Activated T-cell treated with anti-CD3 and anti-CD28 coated beads, Interleukin-2, amount 50 U/mL, for 1 hour (primary cell): ENCODE data around the gene GLB1L2.

Source experiments
- DNase-seq: peaks from one replicate; pipeline ENCODE4 v3.0.0-alpha.2; 2020

The GLB1L2 gene

DNA sequence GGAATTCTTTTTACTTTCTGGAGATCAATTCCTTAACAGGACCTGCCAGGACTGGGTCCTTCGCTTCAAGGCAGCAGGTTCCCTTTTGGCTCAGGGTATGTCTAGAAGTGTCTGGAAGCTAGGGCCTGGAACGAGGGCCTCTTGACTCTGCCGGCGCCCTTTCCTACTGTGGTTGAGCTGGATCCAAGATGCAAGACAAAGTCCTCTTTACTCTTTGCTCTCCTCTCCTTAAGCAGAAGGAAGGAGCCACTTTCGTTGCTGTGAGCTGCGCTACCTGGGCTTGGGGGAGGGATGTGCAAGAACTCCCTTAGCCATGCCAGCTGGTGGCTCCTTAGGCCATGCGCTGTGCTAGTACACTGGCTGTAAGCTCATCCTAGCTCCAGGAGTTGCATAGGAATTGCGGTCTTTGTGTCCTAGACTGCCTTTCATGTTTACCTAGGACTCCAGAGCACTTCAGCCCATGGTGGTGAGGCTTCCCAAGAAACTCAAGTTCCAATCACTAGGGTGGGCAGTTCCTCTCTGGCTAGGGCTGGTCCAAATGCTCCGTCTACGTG is 18.1 kb downstream of the GLB1L2 start:
- DNase-seq = no peak

DNA sequence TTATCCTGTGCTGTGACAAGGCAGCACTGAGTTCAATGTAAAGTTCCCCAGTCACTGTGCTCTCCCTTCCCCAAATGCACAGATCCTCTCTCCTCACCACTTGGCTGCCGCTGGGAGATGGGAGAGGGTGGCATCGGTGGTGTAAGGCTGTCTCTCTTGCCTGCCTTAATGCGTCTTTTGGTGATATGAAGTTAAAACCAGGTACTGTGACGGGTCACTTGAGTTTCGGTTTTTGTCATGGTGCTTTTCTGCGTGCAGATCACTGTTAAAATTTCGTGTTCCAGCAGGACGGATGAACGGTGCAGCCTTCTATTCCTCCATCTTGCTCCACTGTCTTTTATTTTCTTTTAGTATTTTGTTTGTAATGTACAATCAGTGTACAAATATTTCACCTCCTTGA is 18.6 kb downstream of the GLB1L2 start:
- DNase-seq = no peak

DNA sequence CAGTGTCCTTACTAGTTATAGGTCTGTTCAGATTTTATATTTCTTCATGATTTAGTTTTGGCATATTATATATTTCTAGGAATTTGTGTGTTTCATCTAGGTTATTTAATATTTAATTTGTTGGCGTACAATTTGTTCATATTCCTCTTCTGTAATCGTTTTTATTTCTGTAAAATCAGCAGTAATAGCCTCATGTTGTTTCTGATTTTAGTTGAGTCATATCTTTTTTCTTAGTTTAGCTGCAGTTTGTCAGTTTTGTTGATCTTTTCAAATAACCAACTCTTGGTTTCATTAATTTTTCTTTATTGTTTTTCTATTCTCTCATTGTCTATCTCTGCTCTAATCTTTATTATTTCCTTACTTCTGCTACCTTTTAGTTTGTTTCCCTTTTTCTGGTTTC is 20.3 kb downstream of the GLB1L2 start:
- no peak for DNase-seq

DNA sequence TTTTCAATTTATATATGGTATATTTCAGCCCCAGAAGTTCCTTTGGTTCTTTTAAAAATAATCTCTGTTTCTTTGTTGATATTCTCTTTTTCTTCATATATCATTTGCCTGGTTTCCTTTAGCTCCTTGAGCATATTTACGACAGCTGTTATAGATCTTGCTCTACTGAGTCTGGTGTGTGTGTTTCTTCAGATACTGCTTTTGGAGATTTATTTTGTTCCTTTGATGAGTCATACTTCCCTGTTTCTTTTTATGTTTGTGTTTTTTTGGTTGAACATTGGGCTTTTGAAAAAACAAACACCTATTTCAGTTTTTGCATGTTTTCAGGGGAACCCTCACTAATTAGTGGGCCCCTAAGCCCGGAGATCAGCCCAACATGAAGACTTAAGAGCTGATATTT is 23.3 kb downstream of the GLB1L2 start:
- DNase-seq = no peak

DNA sequence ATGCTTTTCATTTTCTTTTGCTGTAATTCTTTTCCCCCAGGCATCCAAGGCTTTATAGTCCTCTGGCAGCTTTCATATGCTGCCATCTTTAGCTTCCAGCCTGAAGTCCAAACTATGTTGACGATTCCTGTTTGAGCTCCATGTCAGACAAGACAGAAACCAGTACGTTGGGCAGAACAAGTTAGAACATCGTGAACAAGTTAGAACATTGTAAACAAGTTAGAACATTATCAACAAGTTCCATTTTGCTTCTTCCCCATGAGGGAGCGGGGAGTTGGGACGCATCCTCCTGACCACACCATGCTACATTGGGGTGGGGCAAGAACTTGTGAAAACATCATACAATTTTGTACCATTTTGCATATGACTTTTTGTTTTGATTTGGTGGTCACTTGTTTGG is 23.9 kb downstream of the GLB1L2 start:
- DNase-seq = no peak

DNA sequence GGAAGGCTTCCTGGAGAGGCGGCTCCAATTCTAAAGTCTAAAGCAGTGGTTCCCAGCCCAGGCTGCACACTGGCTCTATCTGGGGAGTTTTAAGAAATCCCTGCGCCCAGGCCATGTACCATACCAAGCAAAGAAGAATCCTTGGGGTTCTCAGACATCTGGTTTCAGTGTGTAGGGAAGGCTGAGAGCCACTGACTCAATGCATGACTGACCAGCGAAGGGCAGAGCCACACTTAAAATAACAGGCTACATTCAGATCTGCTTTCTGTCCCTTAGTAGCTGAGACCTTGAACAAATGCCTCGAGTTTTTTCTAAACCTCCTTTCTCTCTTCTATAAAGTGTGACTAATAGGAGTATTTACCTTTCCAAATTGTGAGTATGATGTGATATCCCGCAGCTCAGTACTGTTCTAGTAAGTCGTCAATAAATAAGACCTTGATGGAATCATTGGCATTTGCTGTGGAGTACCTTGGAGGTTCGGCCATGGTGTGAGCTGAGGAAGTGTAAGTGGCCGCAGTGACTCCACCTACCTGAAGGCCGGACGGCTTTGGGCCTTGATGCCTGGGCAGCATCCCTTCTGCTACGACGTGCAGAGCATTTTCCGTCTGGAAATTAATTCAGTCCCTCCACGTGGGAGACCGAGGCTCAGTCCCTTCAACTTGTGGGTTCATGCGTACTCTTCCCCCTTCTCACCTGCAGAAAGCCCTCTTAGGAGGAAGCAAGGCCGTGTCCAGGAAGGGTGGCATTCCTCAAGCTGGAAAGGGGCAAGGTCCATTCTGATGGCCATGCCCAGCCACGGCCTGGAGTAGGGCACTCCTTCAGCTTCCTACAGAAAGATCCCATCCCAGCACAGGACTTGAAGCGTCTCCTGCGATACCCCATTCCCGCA is 25.1 kb downstream of the GLB1L2 start:
- DNase-seq = no peak

DNA sequence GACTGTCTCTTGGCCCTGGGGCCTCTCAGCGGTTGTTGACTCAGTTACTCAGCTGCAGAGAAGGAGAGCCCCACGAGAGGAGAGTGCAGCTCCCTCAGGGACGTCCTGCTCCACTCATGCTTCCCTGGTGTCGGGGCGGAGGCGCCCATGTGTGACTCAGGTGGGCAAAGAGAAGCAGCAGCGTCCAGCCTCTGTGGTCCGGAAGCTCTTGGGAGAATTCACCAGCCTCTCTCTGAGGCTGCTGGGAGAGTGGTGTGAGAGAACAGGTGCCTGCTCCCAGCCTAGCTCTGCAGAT is 25.7 kb downstream of the GLB1L2 start:
- DNase-seq = no peak

DNA sequence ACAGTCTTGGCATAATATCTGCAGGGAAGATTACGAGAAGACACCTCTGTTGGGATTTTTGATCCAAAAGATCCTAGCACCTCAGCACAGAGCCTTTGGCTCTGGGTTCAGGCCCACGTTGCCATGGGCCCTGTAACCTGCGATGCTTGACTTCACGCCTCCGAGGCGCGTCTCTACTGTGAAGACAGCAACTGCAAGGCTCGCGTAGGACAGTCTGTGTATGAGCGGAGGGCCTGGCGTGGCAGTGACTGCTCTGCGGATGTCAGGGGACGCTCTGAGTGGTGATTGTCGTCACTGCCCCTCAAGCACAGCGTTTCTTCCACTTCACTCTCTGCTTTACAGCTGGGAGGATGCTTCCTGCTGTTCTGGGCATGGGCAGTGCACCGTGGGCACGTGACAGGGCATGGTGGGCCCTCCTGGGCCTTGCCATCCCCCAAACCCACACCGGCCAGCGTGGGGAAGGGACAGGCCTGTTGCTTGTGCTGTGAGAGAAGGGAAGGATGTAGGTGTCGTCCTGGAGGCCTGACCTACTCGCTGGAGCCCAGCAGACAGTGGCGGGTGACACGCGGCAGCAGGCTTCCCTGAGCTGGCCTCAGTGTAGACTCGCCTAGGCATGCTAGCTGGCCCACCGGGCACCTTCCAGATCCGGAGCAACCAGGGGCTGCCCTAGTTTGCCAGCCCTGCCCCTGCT is 26.5 kb downstream of the GLB1L2 start:
- DNase-seq = no peak

DNA sequence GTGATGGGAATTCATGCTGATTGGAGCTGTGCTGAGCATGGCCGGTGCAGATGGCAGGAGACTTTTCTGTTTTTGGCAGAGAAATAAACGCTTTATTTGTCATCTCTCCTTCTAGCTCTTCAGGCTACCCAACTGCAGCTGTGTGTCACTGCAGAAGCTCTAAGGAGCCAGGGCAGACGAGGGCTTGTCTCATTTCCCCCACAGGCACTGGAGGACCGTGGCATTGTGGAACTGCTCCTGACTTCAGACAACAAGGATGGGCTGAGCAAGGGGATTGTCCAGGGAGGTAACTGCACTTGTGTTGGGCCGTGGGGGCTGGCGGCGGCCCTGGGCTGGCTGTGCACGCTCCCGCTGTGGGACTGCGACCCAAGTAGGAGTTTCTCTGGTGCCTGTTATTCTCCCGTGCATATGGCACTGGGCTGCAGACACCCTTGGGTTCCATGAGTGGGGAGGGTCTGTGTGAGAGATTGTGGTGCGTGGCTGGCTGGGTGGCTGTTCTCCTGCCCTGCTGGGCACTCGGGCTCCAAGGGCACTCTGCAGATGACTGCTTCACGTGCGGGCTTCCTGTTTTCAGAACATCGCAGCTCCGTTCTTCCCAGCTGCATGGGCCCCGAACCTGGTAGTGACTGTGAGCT is 27.2 kb downstream of the GLB1L2 start:
- no peak for DNase-seq

DNA sequence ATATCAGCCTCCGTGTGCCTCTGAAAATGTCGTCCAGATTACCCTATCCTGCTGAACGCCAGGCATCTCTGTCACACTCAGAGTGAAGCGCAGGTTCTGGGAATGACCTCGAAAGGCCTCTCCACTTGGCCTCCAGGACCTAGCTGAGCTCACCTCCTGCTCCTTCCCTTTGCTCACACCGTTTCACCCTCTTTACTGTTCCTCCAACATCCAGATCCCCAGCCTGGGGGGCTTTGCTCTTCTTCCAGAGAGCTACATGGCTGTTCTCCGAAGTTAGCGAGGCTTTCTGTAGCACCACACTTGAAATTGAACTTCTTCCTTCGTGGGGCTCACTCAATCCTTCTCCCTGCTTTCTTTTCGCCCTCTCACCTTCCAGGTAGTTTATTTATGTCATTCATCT is 27.9 kb downstream of the GLB1L2 start:
- no peak for DNase-seq

DNA sequence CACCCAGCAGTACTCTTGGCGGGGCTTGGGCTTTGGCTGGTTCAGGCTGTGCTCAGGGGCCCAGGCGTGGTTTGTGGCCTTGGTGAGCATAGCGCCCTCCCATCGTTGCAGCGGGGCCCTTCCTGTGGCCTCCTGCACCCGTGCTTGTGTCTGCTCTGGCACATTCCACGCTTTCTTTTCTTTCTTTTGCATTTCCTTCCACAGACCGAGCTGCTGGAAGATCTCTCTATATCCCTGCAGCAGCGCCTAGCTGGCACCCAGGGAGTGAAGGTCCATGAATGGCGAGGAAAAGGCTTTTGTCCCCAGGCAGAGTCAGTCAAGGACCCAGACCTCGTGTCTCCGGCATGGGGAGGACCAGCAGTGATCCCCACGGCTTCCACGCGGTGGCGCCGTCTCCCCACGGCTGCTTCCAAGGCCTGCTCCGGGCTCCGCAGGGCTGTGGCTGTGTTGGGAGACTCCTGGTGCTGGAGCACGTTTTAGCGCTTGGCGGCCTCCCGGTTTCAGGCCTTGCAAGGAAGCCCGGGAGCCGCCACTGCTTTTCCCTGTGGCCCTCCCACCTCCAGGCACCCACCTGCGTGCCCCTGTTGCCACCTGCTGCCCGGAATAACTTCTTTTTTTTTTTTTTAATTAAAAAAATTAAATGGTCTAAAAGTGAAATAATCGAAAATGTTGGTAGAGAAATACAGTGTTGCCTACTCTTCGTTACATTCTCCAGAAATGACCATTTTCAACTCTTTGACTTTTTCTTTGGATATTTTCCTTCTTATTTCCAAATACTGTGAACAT is 28.5 kb downstream of the GLB1L2 start:
- DNase-seq = peak; percentile 78

DNA sequence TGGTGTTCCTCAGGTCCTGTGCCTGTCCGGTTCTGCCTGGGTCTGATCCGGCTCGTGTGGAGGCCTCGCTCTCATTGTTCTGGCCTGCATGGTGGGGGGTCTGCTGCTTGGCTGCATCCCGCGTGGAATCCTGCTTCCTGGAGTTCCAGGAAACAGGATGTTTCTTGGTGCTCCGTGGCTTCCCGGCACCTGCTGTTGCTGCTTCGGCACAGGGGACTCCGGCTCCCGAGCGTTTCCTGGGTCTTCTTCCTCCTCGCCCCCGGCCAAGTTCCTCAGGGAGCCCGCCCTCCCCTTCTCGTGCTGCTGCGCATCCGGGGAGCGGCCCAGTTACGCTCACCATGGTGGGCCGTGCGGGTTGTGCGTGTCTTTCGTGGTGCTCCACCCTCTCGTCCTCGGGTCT is 29.9 kb downstream of the GLB1L2 start:
- DNase-seq = no peak

DNA sequence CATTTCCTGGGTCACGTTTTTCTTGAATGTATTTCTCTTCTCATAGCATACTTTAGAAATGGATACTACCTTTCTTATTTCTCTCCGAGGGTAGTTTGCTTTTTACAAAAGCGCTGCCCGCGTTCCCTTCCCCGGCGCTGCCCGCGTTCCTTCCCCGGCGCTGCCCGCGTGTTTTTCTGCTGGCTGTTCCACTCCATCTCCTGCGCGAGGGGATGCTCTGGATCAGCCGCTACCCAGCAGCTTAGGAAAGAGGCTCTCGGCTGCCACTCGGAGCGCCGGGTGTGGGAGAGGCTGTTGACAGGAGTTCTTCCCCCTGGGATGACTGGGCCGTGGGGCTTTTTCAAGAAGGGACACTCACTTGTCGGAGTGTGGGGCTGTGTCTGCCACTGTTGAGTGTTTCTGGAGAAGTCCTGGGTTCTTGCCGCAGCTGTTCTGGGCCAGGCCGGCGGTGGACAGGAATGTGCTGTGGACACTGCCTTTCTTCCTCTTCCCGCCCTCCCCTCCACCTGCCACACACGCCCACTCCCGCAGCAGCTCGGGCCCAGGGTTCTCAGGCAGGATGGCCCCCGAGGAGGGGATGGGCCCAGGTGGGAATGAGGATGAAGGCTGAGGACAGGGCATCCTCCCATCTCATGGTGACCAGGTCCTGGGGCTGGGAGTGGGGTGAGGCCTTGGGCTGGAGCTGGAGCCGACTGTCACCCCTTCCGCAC is 30.6 kb downstream of the GLB1L2 start:
- no peak for DNase-seq

DNA sequence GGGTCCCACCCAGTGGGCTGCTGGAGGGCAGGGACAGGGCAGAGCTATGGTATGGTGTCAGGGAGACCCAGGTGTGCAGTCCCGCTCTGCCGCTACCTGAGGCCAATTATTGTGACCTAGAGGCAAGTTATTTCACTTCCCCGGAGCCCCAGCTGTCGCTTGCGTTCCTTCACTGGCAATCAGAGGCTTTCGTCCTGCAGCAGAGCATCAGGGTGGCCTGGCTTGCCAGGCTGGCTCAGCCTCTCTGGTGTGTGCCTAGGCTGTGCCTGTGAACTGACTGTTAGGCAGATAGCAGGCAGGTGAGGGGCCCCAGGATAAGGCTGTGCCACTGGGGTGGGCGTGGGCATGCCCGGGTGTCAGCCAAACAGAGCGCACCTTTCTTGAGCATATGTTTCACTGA is 31.4 kb downstream of the GLB1L2 start:
- DNase-seq = no peak

DNA sequence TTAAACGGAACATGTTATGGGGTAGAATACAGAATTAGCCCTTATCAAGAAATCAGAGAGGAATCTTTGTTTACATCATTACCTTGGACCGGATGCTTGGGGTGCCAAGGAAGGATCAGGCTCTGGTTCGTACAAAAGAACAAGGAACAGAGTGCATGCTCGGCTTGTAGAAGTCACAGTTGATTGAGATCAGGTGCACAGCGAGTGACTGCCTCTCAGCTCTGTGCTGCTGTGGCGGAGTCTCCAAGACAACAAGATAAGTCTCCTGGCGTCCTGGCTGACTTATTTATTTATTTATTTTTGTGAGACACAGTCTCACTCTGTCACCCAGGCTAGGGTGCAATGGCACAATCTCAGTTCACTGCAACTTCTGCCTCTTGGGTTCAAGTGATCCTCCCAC is 31.8 kb downstream of the GLB1L2 start:
- DNase-seq = no peak

DNA sequence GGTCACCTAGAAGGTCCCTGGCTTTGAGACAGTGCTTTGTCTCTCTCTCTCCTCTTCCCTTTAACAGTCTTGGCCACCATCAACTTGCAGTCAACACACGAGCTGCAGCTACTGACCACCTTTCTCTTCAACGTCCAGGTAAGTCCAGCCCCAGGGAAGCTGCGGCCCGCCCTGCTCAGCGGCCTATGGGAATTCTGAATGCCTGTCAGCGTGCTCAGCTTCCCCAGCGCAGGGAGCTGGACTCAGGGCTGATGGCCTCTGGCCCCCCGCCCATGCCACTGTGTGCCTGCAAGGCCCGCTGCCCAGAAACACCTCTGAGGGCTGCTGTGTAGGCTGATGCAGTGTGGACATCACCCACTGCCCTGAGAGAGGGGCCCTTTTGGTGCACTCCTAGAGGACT is 32.5 kb downstream of the GLB1L2 start:
- DNase-seq = no peak

DNA sequence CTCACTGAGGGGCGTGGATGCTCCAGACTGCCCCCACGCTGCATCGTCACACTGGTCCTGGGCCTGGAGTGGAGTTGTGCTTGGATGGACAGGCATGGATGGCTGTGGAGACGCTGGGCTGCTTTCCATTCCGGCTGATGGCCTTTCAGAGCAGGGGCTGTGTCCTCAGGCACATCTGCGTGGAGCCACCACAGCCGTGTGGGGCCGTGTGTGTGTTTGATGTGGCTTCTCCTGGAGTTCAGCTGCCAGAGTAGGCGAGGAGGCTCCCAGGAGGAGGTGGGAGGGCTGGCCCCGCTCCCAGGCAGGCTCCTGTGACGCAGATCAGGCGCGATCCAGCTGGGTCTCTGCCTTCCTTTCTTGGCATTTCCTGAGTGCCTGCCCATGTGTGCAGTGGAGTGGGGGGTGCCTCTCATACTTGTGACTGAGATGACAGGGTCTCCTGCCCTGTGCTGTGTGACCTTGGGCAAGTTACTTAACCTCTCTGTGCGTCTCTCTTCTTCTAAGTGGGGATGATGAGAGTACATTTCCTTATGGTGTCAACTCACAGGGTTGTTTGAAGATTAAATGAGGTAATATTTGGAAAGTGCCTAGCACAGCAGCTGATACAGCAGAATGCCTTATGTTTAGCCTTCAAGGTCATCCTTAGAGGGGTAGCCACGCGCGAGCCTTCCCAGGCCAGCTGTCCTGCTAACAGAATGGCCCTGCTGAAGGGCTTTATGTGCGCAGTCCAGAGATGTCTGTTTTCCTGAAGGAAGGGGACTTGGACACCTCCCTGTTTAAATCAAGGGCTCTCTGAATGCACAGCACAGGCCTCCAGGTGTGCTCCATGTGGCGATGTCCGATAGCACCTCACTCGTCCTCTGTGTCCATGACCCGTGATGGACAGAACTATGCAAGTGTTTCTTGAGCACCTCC is 33.5 kb downstream of the GLB1L2 start:
- DNase-seq = no peak

DNA sequence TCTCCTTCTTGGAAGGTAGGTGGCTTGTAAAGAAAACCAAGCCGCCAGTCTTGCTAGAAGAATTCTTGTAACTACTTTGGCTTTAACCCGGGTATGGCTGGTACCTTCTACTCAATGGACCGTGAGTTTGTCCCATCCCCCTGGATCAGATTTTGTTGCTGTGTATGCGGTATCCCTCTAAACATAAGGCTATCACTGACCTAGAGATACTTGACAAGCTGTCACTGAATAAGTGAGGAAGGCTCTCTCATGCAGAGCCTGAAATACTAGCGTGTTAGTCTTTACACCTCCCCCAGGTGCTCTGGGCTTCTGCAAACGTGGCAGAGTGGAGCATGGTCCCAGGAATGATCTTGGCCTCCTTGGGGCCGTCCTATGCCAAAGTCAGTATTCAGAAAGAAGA is 34.5 kb downstream of the GLB1L2 start:
- no peak for DNase-seq

DNA sequence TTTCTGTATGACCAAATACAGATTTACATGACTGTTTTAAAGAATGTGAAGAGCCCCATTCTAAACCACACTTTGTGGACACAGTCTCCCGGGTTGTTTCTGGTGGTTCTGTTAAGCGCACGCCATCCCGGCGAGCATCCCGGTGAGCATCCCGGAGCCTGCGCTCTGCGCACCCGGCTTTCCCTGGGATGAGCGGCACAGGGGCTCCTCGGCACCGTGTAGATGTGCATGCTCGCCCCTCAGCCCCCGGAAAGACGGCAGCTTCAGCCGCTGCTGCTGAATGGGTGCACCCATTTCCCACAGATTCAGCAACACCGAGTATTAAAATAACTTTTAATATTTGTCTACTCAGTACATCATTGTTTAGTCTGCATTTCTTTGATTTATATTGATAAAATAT is 36.0 kb downstream of the GLB1L2 start:
- DNase-seq = no peak

DNA sequence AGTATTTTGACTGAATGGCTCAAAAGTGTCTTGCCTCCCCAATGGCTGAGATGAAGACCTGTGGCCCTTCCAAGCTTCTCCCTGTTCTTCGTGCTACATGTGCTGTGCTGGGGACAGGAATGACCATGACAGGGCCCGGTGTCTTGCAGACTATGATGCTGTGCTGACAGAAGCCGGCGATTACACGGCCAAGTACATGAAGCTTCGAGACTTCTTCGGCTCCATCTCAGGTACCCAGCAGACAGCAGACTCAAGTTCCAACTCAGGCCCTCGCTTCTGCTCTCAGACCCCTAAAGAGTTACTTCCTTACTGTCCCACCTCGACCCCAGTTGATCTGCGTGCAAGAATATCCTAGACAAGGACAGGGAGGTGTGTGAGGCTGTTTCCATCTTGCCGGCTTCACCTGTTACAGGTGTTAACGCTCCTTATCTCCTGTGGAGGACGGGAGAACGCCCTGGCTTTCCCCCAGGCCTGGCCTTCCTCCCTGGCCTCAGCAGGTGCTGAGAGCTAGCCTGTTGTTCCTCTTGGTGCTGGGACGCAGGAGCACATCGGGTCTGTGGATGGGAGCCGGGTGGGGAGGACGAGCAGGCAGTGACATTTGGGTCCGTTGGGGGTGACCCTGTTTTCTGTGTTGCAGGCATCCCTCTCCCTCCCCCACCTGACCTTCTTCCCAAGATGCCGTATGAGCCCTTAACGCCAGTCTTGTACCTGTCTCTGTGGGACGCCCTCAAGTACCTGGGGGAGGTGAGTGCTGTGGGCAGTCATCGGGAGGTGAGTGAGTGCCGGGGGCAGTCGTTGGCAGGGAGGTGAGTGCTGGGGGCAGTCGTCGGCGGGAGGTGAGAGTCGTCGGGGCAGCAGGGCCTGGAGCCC is 38.1 kb downstream of the GLB1L2 start:
- DNase-seq = no peak
